ENCODE measurements around the gene KLC3. TPM values are rescaled to one million over a fixed set of nuclear protein-coding genes. Genes with fewer than 3 reads are reported as not detected.

KLC3 gene
- total and polyA plus RNA-seq, 4 donors, result 0.80 to 2.2 (median 1.4) TPM

DNA sequence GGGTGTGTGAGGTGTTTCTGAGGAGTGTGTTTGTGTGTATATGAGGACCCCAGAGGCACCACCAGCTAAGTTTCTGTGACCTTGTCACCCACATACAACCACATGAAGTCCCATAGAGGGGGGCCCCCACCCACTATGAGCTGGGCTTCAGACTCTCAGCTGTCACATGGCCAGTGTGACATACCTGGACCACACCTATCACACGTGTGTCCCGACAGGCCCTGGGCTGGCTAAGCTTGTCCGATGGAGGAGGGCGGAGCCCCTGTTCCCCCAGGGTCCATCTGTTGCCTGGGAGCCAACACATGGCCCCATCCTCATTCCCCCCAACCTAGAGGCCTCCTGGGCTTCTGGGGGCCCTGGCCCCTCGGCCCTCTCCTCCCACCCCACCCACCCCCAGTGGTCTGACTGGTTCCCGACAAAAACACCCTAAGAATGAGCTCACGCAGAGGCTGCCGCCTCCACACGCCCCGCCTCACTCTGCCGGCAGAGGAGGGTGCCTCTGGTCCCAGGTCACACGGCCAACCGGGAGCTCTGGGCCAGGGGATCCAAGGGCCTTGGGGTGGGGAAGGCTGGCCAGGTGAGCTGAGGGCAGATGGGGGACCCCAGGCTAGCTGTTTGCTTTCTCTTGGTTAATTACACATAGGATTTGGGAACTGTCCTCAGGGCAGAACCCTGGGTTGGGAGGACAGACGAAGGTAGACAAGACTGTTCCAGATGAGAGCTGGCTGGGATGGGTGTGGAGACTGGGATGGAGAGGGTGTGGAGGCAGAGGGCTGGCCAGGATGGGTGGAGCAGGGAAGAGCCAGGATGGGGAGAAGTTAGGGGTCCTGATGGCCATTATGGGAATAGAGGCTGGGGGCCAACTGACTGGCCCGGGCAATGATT is 4.3 kb downstream of the KLC3 start:
- WGBS, 2 donors, result 48 to 61% methylated on average over 15 of the region's 15 CpGs
- no peak for DNase-seq
- Histone ChIP-seq H3K27ac (ENCODE audit: low read depth in 1 of 2, low read length in 1 of 2) (no peak overlapping the region), H3K4me1 (ENCODE audit: control insufficient read depth in 5 of 5, insufficient read depth in 5 of 5, low read length in 5 of 5) (peaks cover 0 to 6% (median 3%) of the 10 kb centered on the region in 5 donors), H3K9me3 (ENCODE audit: control insufficient read depth in 4 of 4, insufficient read depth in 3 of 4, low read length in 3 of 4) (no peaks in the 10 kb centered on the region), H3K9ac (ENCODE audit: insufficient read depth in 1 of 2, low read length in 2 of 2) (no peak overlapping the region), H3K4me3 (no peak overlapping the region), H3K36me3 (ENCODE audit: control insufficient read depth in 4 of 4, insufficient read depth in 4 of 4, low read length in 4 of 4) (no peaks in the 10 kb centered on the region), H3K27me3 (ENCODE audit: control insufficient read depth in 3 of 3, insufficient read depth in 3 of 3, low read length in 2 of 3) (peaks cover 6 to 26% (median 17%) of the 10 kb centered on the region in 3 donors)
- ATAC-seq (ENCODE audit: insufficient read depth, low FRiP score), result no peak
- TF ChIP-seq, protein P1, sequence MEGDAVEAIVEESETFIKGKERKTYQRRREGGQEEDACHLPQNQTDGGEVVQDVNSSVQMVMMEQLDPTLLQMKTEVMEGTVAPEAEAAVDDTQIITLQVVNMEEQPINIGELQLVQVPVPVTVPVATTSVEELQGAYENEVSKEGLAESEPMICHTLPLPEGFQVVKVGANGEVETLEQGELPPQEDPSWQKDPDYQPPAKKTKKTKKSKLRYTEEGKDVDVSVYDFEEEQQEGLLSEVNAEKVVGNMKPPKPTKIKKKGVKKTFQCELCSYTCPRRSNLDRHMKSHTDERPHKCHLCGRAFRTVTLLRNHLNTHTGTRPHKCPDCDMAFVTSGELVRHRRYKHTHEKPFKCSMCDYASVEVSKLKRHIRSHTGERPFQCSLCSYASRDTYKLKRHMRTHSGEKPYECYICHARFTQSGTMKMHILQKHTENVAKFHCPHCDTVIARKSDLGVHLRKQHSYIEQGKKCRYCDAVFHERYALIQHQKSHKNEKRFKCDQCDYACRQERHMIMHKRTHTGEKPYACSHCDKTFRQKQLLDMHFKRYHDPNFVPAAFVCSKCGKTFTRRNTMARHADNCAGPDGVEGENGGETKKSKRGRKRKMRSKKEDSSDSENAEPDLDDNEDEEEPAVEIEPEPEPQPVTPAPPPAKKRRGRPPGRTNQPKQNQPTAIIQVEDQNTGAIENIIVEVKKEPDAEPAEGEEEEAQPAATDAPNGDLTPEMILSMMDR (IDR thresholded peaks at IDR 0.05; ENCODE audit: control extremely low read depth, extremely low read depth), result no peak

DNA sequence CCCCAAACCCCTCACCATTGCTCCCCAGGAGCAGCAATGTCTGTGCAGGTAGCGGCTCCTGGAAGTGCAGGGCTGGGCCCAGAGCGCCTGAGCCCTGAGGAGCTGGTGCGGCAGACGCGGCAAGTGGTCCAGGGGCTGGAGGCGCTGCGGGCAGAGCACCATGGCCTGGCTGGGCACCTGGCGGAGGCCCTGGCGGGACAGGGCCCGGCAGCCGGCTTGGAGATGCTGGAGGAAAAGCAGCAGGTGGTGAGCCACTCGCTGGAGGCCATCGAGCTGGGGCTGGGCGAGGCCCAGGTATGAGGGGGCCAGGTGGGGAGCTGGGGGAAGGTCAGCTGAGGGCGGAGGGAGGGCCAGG is 4.9 kb downstream of the KLC3 start:
- DNase-seq (no peak), ATAC-seq (ENCODE audit: insufficient read depth, low FRiP score) (no peak)
- TF ChIP-seq, protein P1 (IDR thresholded peaks at IDR 0.05; ENCODE audit: control extremely low read depth, extremely low read depth), result no peak
- 77 to 82% methylated on average over 15 of the region's 15 CpGs for WGBS, 2 donors
- Histone ChIP-seq H3K27me3 (ENCODE audit: control insufficient read depth in 3 of 3, insufficient read depth in 3 of 3, low read length in 2 of 3) (peaks cover 6 to 26% (median 13%) of the 10 kb centered on the region in 3 donors), H3K4me3 (no peak overlapping the region), H3K4me1 (ENCODE audit: control insufficient read depth in 5 of 5, insufficient read depth in 5 of 5, low read length in 5 of 5) (peaks cover 0 to 6% (median 3%) of the 10 kb centered on the region in 5 donors), H3K9ac (ENCODE audit: insufficient read depth in 1 of 2, low read length in 2 of 2) (no peak overlapping the region), H3K36me3 (ENCODE audit: control insufficient read depth in 4 of 4, insufficient read depth in 4 of 4, low read length in 4 of 4) (peaks cover 0 to 2% (median 0%) of the 10 kb centered on the region in 4 donors), H3K9me3 (ENCODE audit: control insufficient read depth in 4 of 4, insufficient read depth in 3 of 4, low read length in 3 of 4) (no peaks in the 10 kb centered on the region), H3K27ac (ENCODE audit: low read depth in 1 of 2, low read length in 1 of 2) (no peak overlapping the region)

DNA sequence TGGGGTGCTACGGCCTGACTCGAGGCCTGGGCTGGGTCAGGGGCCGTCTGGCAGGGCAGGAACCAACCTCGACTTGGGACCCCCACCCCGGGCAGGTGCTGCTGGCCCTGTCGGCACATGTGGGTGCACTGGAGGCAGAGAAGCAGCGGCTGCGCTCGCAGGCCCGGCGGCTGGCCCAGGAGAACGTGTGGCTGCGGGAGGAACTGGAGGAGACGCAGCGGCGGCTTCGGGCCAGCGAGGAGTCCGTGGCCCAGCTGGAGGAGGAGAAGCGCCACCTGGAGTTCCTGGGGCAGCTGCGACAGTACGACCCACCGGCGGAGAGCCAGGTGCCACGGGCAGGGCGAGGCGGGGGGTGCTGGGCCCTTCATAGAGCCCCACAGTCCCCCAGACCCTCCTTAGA is 5.9 kb downstream of the KLC3 start:
- ATAC-seq (ENCODE audit: insufficient read depth, low FRiP score) (no peak), DNase-seq (no peak)
- Histone ChIP-seq H3K9ac (ENCODE audit: insufficient read depth in 1 of 2, low read length in 2 of 2) (no peak overlapping the region), H3K27ac (ENCODE audit: low read depth in 1 of 2, low read length in 1 of 2) (no peak overlapping the region), H3K4me1 (ENCODE audit: control insufficient read depth in 5 of 5, insufficient read depth in 5 of 5, low read length in 5 of 5) (no peaks in the 10 kb centered on the region), H3K36me3 (ENCODE audit: control insufficient read depth in 4 of 4, insufficient read depth in 4 of 4, low read length in 4 of 4) (peaks cover 0 to 11% (median 0%) of the 10 kb centered on the region in 4 donors), H3K9me3 (ENCODE audit: control insufficient read depth in 4 of 4, insufficient read depth in 3 of 4, low read length in 3 of 4) (no peaks in the 10 kb centered on the region), H3K4me3 (no peak overlapping the region), H3K27me3 (ENCODE audit: control insufficient read depth in 3 of 3, insufficient read depth in 3 of 3, low read length in 2 of 3) (peaks cover 6 to 19% (median 9%) of the 10 kb centered on the region in 3 donors)
- 31 to 35% methylated on average over 26 to 27 of the region's 27 CpGs for WGBS, 2 donors
- TF ChIP-seq, protein P1 (IDR thresholded peaks at IDR 0.05; ENCODE audit: control extremely low read depth, extremely low read depth), result no peak
